Measurements from ENCODE around the gene CFLAR. TPM values are rescaled to one million over a fixed set of nuclear protein-coding genes. Genes with fewer than 3 reads are reported as not detected.

CFLAR gene
- total RNA-seq, 2 experiments from 2014 or later: 255 to 270 TPM

DNA sequence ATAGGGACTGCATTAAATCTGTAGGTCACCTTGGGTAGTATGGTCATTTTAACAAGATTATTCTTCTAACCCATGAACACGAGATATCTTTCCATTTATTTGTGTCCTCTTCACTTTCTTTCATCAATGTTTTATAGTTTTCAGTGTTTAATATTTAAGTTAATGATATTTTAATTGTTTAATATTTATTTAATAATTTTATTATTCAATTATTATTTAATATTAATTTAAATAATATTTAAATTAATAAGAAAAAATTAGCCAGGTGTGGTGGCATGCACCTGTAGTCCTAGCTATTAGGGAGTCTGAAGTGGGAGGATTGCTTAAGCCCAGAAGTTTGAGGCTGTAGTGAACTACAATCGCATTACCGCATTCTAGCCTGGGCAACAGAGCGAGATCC lies 100.0 kb downstream of the CFLAR start:
- Mint-ChIP-seq H3K27ac (no peak overlapping the region), H3K9me3 (ENCODE audit: low read depth) (no peaks in the 10 kb centered on the region), H3K4me1 (peaks cover 38% of the 10 kb centered on the region), H3K36me3 (ENCODE audit: low read depth) (peaks cover 23% of the 10 kb centered on the region), H3K4me3 (no peak overlapping the region), H3K27me3 (no peaks in the 10 kb centered on the region)
- intact Hi-C loops (cut with DNase I, micrococcal nuclease): no loop called here
- ATAC-seq: no peak
- ChIA-PET POLR2A (no interaction called here), CTCF (interaction anchor here (3.1 kb wide), 1 partner anchor 16 kb away, joined by 9 read pairs; no protein-coding TSS in a partner anchor)
- DNase-seq: no peak

- no peaks in the 10 kb centered on the region for H3K27me3 Mint-ChIP-seq
- no peak for DNase-seq
- H3K4me3 Mint-ChIP-seq: no peak overlapping the region
- ATAC-seq: peak; percentile 39
- peaks cover 41% of the 10 kb centered on the region for H3K4me1 Mint-ChIP-seq
- no peaks in the 10 kb centered on the region for H3K9me3 Mint-ChIP-seq (ENCODE audit: low read depth)
- H3K36me3 Mint-ChIP-seq (ENCODE audit: low read depth): peaks cover 19% of the 10 kb centered on the region
- POLR2A ChIA-PET: no interaction called here
- CTCF ChIA-PET: interaction anchor here (3.1 kb wide), 1 partner anchor 15 kb away, joined by 9 read pairs; no protein-coding TSS in a partner anchor
- no peak overlapping the region for H3K27ac Mint-ChIP-seq
- intact Hi-C loops (cut with DNase I, micrococcal nuclease): no loop called here
These were observed 101.0 kb downstream of the CFLAR start for GRCh38 chr2:201216918-201217317.

- CTCF ChIA-PET: interaction anchor here (0.5 to 3.1 kb wide), 4 partner anchors 13 to 321 kb away, joined by 3 to 9 read pairs (median 4); partner anchors contain the start of gene CASP10
- POLR2A ChIA-PET: no interaction called here
- peak overlapping the region; percentile 35 for H3K27ac Mint-ChIP-seq
These were observed 102.8 kb downstream of the CFLAR start for GRCh38 chr2:201218780-201219179.

DNA sequence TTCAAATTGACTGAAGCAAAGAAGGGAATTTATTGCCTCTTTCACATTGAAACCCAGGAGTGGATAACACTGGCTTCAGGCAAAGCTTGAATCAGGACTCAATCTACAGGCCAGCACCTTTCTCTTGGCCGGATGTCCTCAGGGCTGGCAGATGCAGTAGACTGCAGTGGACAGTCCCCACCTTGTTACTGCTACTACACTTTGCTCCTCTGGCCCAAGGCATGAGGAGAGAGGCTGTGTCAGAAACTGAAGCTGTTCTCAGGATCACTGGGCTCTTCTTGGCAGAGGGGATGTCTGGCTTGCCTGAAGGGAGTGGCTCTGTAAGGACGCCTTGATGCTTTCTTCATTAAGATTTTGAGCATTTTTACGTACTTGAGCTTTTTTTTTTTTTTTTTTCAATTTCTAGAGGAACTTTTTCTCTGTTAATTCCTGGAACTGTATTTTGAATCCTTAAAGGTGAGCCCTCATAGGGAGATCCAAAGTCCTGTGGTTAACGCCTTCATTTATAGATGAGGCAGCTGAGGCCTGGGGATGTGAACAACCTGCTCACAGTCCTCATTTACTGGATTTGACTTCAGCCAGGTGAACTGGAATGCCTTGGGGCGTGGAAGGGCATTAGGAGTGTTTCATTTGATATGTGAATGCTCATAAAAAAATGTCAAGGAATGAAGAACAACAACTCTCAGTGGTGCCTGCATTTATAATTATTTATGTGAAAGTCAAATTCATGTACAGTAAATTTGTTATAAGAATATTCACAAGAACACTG lies 103.5 kb downstream of the CFLAR start:
- Mint-ChIP-seq H3K4me3 (no peak overlapping the region), H3K4me1 (peaks cover 51% of the 10 kb centered on the region), H3K27ac (peak overlapping the region; percentile 49), H3K9me3 (ENCODE audit: low read depth) (no peaks in the 10 kb centered on the region), H3K36me3 (ENCODE audit: low read depth) (peaks cover 19% of the 10 kb centered on the region), H3K27me3 (no peaks in the 10 kb centered on the region)
- ChIA-PET CTCF (interaction anchor here (0.5 to 4.7 kb wide), 5 partner anchors 13 to 322 kb away, joined by 3 to 50 read pairs (median 4); partner anchors contain the start of gene CASP10), POLR2A (no interaction called here)
- DNase-seq (no peak), ATAC-seq (no peak)
- intact Hi-C loops (cut with DNase I, micrococcal nuclease): no loop called here

More at GRCh38 chr2:201218780-201219179, 102.8 kb downstream of the CFLAR start:
- intact Hi-C loops (cut with DNase I, micrococcal nuclease): no loop called here
- Mint-ChIP-seq H3K36me3 (ENCODE audit: low read depth) (peaks cover 19% of the 10 kb centered on the region), H3K27me3 (no peaks in the 10 kb centered on the region), H3K9me3 (ENCODE audit: low read depth) (no peaks in the 10 kb centered on the region), H3K4me3 (no peak overlapping the region), H3K4me1 (peaks cover 50% of the 10 kb centered on the region)
- ATAC-seq (no peak), DNase-seq (no peak)

GRCh38 chr2:201220102-201220570 lies 104.2 kb downstream of the CFLAR start:
- intact Hi-C loops (cut with DNase I, micrococcal nuclease): no loop called here
- peak overlapping the region; percentile 49 for H3K27ac Mint-ChIP-seq
- no peaks in the 10 kb centered on the region for H3K27me3 Mint-ChIP-seq
- POLR2A ChIA-PET: interaction anchor here (0.6 kb wide), 1 partner anchor 8 kb away, joined by 4 read pairs; no protein-coding TSS in a partner anchor
- no peak for DNase-seq
- peaks cover 49% of the 10 kb centered on the region for H3K4me1 Mint-ChIP-seq
- no peaks in the 10 kb centered on the region for H3K9me3 Mint-ChIP-seq (ENCODE audit: low read depth)
- peaks cover 18% of the 10 kb centered on the region for H3K36me3 Mint-ChIP-seq (ENCODE audit: low read depth)
- H3K4me3 Mint-ChIP-seq: no peak overlapping the region
- CTCF ChIA-PET: interaction anchor here (0.5 to 4.7 kb wide), 4 partner anchors 12 to 140 kb away, joined by 3 to 50 read pairs (median 4); no protein-coding TSS in a partner anchor
- ATAC-seq: no peak

- H3K4me3 Mint-ChIP-seq: peak overlapping the region; percentile 11
- DNase-seq: no peak
- H3K9me3 Mint-ChIP-seq (ENCODE audit: low read depth): no peaks in the 10 kb centered on the region
- ATAC-seq: peak; percentile 59
- H3K4me1 Mint-ChIP-seq: peaks cover 40% of the 10 kb centered on the region
- H3K27ac Mint-ChIP-seq: peak overlapping the region; percentile 30
- intact Hi-C loops (cut with DNase I, micrococcal nuclease): no loop called here
- H3K36me3 Mint-ChIP-seq (ENCODE audit: low read depth): peaks cover 12% of the 10 kb centered on the region
- CTCF ChIA-PET: interaction anchor here (0.8 to 4.7 kb wide), 3 partner anchors 9 to 51 kb away, joined by 3 to 50 read pairs (median 5); partner anchors contain the start of gene CASP10
- POLR2A ChIA-PET: interaction anchor here (0.7 kb wide), 1 partner anchor 65 kb away, joined by 6 read pairs; no protein-coding TSS in a partner anchor
- H3K27me3 Mint-ChIP-seq: no peaks in the 10 kb centered on the region
These were observed 107.4 kb downstream of the CFLAR start for GRCh38 chr2:201223089-201224073.

Other genes with a start within 250 kb of the CFLAR start
- gene PPIL3, start 227.1 kb upstream of the CFLAR start, total RNA-seq: 10 to 100 TPM; 52.6 to 53.0 TPM
- gene NIF3L1, start 226.8 kb upstream of the CFLAR start, total RNA-seq: 10 to 100 TPM; 37.0 to 47.7 TPM
- 10 to 100 TPM; 68.5 to 80.5 TPM for gene ORC2, start 152.5 kb upstream of the CFLAR start, total RNA-seq
- gene HYCC2, start 44.5 kb upstream of the CFLAR start, total RNA-seq: 10 to 100 TPM; 15.8 to 16.0 TPM
- gene NDUFB3, start 44.2 kb upstream of the CFLAR start, total RNA-seq: 100 to 1,000 TPM; 126 to 150 TPM
- 10 to 100 TPM; 12.2 to 16.8 TPM for gene CASP10, start 67.0 kb downstream of the CFLAR start, total RNA-seq
- 10 to 100 TPM; 45.1 to 49.1 TPM for gene CASP8, start 144.4 kb downstream of the CFLAR start, total RNA-seq
- under 1 TPM; 0.48 to 0.72 TPM for gene FLACC1, start 241.2 kb downstream of the CFLAR start, total RNA-seq